ENCODE data around the gene CDK5RAP3.
"Not testable (repeated sequence)": the region's sequence is repeated elsewhere in the genome, so short reads cannot be mapped to it uniquely, and the experiment has no call there.

The CDK5RAP3 gene

DNA sequence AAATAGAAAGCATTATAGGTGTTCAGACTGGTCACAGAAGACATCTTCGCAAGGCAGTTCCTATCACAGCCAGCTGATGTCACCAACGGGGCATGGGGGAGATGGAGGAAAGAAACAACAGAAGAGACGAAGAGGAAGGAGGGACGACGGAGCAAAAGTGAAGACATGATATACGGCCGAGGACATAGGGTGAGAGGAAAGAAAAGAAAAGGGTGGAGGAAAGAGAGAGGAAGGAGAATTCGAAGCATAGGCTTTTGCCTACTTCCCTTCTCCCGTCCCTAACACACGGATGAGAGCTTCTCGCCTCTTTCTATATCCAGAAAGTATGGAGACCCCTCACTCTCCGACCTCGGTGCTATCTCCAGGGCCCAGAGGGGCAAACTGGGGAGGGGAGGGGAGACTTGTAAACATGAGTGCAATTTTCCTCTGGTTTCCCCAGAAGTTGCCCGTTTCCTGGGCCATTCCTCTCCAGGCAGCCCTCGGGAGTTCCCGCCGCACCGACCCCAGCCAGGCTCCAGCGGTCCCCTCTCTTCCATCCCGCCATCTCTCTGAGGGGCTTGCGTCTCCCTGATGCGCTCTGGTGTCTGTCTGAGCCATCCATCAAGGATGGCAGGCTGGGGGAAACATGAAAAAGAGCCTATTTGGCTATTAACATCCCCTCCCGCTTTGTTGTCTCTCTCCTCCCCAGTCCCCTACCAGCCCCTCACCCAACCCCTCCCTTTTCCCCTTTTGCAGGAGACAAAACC is 40.7 kb downstream of the CDK5RAP3 start:
- in situ Hi-C loops (cut with MboI; ENCODE audit: low pct_unique_long_range_greater_than_20kb, low sequenced_read_pairs) = no loop called here
- DNase-seq = peak; percentile 74

DNA sequence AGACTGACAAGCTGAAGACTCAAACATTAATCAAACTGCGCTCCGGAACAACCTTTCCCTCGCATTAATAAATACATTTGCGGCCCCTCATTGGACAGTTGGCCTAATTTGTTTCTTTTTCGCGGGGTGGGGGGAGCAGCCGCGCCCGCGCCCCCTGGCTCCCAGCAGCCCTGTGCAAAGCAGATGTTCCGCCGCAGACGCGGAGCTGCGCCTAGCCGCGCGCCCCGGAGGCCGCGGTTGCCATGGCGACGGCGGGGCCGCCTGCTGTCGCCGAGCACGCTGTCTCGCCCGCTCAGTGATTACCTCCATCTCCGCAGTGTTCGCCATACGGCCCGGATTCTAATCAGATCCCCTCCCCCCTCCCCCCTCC is 41.2 kb downstream of the CDK5RAP3 start:
- peak; percentile 60 for DNase-seq
- in situ Hi-C loops (cut with MboI; ENCODE audit: low pct_unique_long_range_greater_than_20kb, low sequenced_read_pairs) = no loop called here

DNA sequence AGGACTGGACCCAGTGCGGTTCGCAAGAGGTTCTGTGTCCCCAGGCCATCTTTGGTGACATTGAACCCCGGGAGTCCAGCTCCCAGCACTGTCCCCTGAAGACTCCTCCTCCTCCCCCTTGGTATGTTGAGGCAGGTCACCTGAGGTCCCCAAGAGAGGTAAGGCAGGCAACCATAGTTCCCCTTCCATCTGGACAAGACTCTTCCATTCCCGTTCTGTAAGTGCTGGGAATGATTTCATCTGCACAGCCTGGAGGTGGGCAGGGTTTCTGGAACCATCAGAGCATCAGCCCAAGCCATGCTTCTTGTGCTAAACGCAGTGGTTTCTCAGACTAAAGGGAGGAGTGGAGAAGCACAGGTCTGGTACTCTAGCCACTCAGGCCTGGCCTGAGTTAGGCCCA is 41.7 kb downstream of the CDK5RAP3 start:
- in situ Hi-C loops (cut with MboI; ENCODE audit: low pct_unique_long_range_greater_than_20kb, low sequenced_read_pairs) = no loop called here

DNA sequence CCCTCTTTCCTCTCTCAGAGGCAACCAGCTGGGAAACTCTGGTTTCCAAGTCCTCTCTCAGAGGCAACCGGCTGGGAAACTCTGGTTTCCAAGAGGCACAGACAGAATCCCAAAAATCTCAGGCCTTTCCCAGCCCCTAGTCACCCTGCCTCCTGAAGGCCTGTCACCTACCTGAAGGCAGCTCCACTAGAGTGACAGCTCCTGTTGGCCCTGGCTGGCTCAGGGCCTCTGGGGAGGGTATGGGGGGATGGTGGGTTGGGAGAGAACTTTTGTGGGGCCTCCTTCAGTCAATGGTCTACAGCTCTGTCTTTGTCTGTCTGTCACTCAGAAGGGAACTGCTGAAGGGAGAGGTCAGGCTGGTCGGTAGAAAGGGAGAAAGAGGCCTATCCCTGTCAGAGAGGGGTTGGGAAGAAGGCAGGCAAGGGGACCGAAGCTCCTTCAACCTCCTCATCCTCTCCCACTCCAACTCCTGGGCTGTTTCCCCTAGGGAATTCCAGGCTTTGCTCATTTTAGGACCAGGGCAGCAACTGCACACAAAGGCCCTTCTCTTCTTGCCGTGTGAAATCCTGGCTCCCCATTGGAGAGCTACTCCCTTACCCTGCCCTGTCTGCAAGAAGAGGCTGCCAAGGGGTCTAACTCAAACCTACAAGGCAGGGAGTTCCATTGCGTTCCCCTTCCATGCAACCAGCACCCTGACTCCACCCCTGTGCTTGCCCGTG is 43.1 kb downstream of the CDK5RAP3 start:
- in situ Hi-C loops (cut with MboI; ENCODE audit: low pct_unique_long_range_greater_than_20kb, low sequenced_read_pairs) = no loop called here
- no peak for DNase-seq

More for the DNA sequence above, 41.7 kb downstream of the CDK5RAP3 start:
- no peak for DNase-seq

DNA sequence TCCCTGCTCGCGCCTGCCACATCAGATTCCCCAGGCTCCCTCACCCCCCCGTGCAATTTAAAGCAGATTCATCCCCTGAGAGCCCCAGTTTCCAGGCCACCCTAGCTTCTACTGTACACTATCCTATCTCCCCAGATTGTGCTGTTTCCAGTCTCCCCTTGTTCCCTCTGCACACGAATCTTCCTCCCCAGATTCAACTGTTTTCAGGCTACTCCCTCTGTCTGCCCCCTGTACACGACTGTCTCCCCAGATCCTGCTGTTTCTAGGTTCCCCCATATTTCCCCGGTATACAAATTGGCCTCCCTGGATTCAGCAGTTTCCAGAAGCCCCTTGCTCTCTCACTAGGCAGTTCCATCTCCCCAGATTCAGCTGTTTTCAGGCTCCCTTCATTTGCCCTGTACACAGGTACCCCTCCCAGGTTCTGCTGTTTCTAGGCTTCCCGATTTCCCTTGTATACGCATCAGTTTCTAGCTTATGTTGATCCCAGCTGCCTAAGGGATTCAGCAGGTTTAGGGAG is 43.7 kb downstream of the CDK5RAP3 start:
- DNase-seq = no peak
- in situ Hi-C loops (cut with MboI; ENCODE audit: low pct_unique_long_range_greater_than_20kb, low sequenced_read_pairs) = no loop called here

DNA sequence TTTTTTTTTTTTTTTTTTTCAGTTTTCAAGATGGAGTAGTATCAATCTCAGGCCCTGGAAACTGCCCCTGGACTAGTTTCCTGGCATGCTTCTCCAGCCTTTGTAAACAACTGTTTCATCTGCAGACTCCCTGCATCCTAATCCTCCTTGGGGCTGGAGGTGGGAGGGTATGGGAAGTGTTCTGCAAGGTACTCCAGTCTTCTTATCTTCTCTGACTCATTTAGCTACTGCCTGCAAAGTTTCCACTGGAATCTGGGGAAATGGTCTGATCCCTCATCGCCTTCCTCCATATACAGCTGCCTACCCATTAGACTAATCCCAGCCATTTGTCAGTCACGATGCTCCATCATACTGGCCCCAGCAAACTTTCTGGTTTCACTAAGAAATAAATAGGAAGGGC is 45.2 kb downstream of the CDK5RAP3 start:
- in situ Hi-C loops (cut with MboI; ENCODE audit: low pct_unique_long_range_greater_than_20kb, low sequenced_read_pairs) = no loop called here
- no peak for DNase-seq

DNA sequence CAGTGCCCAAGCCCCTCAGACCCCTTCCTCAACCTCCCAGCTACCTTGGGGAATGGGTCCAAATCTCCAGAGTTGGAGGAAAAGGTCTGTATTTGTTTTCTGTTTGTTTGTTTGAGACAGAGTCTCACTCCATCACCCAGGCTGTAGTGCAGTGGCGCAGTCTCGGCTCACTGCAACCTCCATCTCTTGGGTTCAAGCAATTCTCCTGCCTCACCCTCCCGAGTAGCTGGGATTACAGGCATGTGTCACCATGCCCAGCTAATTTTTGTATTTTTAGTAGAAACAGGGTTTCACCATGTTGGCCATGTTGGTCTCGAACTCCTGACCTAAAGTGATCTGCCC is 46.9 kb downstream of the CDK5RAP3 start:
- in situ Hi-C loops (cut with MboI; ENCODE audit: low pct_unique_long_range_greater_than_20kb, low sequenced_read_pairs); DNase-seq: not testable (repeated sequence)

DNA sequence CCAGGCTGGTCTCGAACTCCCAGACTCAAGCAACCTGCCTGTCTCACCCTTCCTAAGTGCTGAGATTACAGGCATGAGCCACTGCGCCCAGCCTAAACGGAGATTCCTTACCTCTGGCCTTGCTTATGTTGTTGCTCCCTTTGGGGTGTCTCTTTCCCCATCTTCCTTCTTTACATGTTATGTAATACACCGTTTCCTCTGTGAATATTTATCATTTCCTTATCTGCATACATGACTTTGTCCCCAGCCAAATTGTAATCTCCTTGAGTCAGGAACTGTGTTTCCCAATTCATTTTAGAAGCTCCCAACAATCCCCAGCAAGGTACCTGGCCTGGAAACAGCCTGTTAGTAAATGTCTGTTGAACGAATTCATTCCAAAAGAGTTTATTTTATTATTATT is 51.0 kb downstream of the CDK5RAP3 start:
- no peak for DNase-seq
- in situ Hi-C loops (cut with MboI; ENCODE audit: low pct_unique_long_range_greater_than_20kb, low sequenced_read_pairs) = no loop called here

DNA sequence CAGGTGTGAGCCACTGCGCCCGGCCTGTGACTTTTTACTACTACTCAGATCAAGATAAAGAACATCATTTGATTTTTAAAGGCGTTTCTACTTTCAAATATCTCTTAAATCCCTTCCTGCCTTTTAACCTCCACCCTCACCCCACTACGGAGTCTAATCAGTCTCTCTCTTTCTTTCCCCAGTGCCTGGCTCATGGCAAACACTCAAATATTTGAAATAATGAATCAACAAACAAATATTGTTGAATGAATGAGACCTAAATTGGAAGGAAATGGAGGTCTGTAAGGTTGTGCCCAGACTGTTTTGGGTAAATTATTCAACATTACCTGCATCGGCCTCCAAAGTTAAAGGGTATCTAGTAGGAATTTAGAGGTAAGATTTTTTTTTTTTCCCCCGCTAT is 52.0 kb downstream of the CDK5RAP3 start:
- in situ Hi-C loops (cut with MboI; ENCODE audit: low pct_unique_long_range_greater_than_20kb, low sequenced_read_pairs) = no loop called here
- no peak for DNase-seq

DNA sequence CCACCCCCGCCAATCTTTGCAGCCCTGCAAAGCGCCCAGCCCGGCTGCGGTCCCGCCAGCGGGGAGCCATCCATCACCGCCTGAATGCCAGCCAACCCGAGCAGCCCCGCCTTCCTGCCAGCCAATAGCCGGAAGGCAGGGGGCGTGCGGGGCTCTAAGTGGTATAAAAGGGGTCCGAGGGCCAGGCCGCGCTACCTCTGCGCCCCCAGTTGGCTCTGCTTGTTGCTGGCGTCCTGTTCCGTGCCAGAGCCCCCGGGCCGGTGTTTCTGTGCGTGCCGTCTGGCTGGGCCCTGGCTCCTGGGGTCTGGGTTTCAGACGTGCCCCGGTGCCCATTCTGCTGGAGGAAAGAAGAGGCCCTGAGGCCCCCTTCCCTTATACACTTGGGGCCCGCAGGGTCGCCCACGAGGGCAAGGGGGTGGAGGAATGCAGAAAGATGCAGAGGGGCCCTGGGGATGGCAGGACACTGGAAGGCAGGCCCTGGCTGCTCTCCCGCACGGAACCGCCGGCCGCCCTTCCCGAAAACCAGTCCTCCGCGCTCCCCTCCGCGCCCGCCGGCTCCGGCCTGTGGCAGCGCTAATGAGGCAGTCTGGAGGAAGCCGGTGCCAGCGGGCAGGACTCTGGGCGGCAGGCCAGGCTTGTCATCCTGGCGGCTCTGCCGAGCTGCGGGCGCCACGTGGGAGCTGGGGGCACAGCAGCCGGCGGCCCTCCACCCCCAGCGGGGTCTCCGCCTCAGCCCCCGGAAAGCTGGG is 52.7 kb downstream of the CDK5RAP3 start:
- peak; percentile 68 for DNase-seq
- in situ Hi-C loops (cut with MboI; ENCODE audit: low pct_unique_long_range_greater_than_20kb, low sequenced_read_pairs) = no loop called here

DNA sequence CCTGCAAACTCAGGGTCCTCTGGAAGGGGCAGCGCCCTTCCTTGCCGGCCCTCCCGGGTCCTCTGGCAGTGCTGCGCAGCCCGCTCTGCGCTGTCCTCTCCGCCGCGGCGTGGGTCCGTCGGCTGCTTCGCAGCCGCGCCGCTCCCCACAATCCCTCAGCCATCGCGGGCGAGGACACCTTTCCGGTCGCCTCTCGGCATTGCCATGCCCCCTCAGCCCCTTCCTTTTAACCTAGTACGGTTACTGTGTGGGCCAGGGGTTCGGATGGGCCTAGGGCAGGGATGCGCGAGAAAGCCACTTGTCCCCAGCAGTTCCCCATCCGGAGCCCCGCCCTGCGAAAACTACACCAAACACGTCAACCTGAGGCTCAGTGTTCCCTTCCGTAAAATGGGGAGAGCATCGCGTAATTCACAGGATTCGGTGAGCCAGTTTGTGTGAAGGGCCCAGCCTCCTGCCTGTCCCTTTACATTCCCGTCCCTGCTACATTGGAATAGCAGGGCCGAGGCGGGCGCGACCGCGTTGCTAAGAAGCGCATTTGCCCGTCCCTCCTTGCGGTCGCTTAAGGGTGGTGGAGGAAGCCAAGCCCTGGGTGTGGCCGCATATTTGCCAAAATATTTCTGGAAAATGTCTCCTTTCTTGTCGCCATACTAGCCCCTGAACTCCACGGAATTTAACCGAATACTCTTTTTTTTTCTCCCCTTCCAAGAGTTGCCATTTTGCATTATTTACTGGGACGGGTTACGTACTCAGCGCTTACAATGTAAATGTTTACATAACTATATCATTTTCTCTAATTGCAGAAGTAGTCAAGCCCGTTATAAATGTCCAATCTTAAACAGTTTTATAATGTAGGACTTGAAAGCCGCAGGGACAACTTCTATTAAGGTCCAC is 53.5 kb downstream of the CDK5RAP3 start:
- no peak for DNase-seq
- in situ Hi-C loops (cut with MboI; ENCODE audit: low pct_unique_long_range_greater_than_20kb, low sequenced_read_pairs) = no loop called here

DNA sequence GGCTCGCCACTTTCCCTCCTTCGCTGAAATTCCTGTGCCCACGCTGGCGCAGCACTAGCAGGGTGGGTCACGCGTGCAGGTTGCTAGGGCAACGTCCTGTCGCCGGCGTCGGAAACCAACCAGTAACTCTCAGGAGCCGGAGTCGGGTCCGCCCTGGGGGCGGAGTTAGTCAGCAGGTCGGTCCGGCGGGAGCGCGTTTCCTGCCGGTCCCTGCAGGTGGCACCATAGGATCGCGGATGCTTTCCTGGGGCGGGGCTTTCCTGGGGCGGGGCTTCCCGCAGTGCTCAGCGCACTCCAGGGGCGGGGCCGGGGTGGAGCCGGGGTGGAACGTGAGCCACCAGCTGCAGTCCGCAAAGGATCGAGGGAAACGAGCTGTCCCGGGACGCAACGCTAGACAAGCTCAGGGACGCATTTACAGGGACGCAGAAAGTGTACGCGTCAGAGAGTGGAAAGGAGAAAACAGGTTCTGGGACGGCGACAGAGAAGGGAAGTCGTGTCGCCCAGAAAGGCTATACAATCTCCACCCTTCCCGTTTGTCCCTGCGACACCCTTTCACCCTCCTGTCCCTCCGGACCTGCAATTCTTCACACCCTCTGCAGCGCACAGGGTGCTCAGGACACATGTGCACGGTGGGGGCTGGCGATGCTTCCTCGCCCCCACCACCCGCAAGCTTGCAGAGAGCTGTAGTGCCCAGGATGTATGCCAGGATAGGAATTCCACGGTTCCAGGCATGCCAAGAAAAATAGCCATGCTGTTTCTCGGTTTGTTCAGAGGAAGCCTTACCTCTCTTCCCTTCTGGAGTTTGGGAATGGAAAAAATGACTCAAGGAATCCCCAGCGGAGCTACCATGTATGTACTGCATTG is 54.4 kb downstream of the CDK5RAP3 start:
- DNase-seq = peak; percentile 95
- in situ Hi-C loops (cut with MboI; ENCODE audit: low pct_unique_long_range_greater_than_20kb, low sequenced_read_pairs) = no loop called here

DNA sequence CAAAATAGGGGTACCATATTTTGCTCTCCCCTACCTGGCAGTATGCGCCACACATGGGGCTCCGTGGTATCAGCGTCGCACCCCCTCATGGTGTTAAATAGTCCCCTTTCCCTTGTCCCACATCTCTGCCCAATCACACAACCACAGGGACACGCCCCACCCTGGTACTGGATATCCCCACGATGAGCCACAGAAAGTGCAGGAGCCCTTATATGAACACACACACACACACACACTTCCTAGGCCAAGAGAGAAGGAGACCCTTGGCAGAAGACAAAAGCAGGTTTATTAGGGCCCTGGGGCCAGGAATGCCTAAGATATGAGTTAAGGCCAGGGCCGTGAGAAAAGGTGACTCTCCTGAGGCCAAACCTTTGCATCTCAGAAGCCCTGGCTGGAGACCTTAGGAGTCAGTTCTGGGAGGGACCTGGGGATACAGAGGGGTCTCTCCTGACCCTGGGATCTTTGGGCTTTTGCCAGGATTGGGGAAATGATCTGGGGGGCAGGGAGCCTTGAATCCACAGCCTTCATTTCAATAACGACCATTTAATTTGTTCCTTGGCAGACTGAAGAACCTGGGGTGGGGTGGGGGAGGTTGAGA is 55.1 kb downstream of the CDK5RAP3 start:
- DNase-seq = no peak
- in situ Hi-C loops (cut with MboI; ENCODE audit: low pct_unique_long_range_greater_than_20kb, low sequenced_read_pairs) = no loop called here

DNA sequence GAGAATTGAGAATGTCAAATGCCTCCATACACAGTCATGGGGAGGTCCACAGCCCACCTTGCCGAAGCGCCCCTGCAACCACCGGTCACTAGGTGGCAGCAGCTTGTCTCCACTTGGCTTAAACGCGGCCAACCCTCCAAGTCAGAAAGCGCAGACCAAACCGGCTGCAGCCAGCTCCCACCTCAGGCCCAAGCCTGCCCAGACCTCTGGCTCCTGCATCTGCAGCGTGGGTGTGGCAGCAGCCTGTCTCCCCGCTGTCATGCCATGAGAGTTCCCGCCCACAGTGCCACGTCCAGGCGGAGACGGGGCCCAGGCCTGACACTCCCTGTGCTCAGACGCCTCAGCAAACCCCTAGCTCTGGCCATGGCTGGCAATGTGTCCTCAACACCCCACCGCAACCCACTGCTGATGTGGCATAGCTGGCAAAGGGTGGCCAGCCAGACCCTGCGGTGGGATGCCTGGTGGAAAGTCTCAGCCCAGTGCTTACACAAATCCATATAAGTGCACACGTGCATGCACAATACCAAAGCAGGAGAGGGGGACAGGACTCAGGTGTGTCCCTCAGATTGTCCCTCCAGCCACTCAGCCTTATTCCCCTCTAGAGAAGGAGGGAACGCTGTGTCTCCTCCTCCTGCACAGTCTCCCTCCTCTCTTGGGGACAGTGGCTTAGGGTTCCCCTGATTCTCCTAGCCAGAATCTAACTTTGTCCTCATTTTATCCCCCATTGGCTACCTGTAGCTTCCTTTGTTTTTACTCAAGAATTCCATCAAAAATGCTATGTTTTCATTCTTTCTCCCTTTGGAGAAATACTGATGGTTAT is 55.8 kb downstream of the CDK5RAP3 start:
- peak; percentile 91 for DNase-seq
- in situ Hi-C loops (cut with MboI; ENCODE audit: low pct_unique_long_range_greater_than_20kb, low sequenced_read_pairs) = no loop called here

DNA sequence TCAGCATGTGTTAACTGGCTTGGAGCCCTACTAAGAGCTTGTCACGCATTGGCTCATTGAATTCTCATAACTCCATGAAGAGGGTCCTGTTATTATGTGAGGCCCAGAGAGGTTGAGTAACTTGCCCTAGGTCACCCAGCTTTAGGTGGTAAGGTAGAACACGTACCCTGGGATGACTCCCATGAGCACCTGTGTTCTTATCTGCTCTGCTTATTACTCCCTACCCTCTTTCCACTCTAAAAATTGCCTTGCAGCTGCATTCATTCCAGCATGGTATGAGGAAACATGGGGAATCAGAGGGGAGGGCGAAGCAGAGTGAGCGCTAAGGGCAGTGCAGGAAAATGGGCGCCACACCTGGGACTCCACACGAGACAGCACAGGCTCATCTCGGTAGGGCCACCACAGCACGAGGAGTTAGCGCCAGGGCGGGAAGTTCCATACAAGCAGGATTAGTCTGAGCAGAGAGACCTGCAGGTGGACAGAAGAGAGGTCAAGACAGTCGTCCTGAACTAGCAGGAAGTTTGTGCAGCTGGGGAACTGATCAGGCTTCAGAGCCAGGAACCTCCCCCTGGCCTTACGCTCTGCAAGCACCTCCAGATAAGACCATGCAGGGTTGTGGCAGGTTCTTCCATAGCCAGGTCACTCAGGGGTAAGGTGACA is 56.5 kb downstream of the CDK5RAP3 start:
- in situ Hi-C loops (cut with MboI; ENCODE audit: low pct_unique_long_range_greater_than_20kb, low sequenced_read_pairs) = no loop called here
- no peak for DNase-seq

DNA sequence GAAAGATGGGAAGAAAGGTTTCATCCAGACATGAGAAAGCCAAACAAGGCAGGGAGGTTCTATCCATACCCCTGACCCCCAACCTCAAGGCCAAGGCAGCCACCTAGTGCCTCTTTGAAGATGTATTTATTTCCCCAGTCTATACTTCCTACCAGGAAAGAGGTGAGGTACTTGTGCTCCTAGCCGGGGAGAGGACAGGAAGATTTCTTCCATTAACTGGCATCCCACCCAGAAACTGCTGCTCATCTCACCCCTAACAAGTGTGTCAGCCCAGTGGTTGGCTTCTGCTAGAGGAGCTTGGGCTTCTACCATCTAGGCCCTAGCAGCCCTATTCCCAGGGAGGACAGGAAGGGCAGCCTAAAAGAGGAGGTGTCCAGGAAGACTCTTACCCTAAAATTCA is 57.8 kb downstream of the CDK5RAP3 start:
- in situ Hi-C loops (cut with MboI; ENCODE audit: low pct_unique_long_range_greater_than_20kb, low sequenced_read_pairs) = no loop called here
- no peak for DNase-seq

DNA sequence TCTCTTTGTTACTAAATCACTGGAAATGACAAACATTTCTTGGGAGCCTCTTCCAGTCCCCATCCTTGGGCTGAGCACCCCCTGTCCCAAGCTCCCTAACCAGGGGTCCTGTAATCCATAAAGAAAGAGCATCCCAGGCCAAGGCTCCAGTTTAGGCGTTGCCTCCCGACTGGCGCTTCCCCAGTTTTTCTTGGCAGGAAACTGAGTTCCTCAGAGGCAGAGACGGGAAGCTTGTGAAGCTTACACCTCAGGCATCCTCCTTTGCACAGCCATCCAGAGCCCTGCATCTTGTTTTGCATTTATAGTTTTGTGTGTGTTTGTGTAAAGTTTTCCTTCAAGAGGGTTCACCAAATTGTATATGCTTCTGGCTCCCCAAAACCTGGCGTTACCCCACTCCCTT is 59.6 kb downstream of the CDK5RAP3 start:
- no peak for DNase-seq
- in situ Hi-C loops (cut with MboI; ENCODE audit: low pct_unique_long_range_greater_than_20kb, low sequenced_read_pairs) = loop anchor here (10.0 kb wide), 1 partner anchor 94 kb away; no protein-coding TSS in a partner anchor
